Femur (tissue), 1 donor: Measurements from ENCODE around the gene GPRIN2.
"Not testable (repeated sequence)": the region's sequence is repeated elsewhere in the genome, so short reads cannot be mapped to it uniquely, and the experiment has no call there.

Experiments used
- DNase-seq: peaks from one replicate; pipeline ENCODE4 v3.0.0-alpha.2; 2017

Gene GPRIN2

GRCh38 chr10:46556515-46557318 is at the start of gene GPRIN2:
GPRIN2 (minus strand) TSS chr10:46556658; CDS start chr10:46550736, 5,922 bp downstream.
- peak; percentile 21 for DNase-seq

- DNase-seq = not testable (repeated sequence)
These were observed 44.1 kb upstream of the GPRIN2 start for GRCh38 chr10:46600516-46600915.

- DNase-seq = not testable (repeated sequence)
These were observed 41.3 kb upstream of the GPRIN2 start for GRCh38 chr10:46597616-46598246.

DNA sequence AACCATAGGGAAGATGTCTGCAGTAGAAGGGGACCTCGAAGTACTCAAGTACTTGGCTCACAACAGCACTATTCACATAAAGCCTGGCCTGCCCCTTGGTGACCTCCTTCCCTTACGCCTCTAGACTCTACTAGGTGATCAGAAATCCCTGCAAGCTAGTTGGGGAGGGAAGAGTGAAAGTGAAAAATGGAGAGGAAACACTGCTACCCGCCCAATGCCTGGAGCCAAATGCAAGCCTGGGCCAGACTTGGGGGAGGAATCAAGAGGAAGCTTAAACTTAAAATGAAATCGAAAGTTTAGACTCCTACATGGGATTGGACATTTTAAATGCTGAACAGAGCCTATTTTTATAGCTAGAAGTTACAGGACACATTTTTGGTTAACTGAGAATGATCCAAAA is 40.1 kb upstream of the GPRIN2 start:
- DNase-seq = peak; percentile 36

DNA sequence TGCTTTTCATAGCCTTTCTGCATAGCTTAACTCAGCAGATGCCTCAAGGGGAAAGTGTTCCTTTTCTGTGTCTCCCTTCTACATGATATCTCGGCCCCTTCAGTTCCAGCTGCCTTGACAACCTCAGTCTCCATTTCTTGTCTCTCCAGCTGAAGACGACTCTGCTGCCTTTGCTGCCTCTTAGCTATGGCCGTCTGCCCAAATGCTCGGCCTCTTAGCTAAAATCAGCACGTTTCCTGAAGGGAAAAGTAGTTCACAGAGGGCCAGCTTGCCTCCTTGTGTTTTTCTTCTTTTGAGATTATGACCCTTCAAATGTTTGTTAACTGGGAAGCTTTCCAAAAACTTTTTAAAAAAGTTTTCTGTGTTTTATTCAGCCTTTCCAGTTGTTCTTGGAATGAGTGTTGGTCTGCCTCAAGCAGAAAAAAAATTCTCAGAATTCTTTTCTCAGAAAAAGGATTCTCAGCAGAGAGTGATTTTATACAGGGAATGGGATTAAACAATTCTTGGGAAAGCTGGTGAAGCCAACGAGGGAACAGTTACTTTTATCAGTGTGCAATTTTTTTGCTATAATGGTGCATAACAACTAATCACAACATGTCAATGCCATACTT is 38.1 kb upstream of the GPRIN2 start:
- DNase-seq = not testable (repeated sequence)

DNA sequence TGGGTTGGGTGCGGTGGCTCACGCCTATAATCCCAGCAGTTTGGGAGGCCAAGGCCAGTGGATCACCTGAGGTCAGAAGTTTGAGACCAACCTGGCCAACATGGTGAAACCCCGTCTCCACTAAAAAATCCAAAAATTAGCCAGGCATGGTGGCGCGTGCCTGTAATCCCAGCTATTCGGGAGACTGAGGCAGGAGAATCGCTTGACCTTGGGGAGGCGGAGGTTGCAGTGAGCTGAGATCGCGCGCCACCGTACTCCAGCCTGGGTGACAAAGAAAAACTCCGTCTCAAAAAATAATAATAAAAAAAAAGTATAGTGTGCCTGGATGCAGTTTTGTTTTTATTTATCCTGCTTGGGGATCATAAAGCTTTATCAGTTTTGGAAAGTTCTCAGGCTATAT is 36.8 kb upstream of the GPRIN2 start:
- not testable (repeated sequence) for DNase-seq

GRCh38 chr10:46591053-46591452 is 34.6 kb upstream of the GPRIN2 start:
- DNase-seq = not testable (repeated sequence)

- DNase-seq = not testable (repeated sequence)
These were observed 33.1 kb upstream of the GPRIN2 start for GRCh38 chr10:46589589-46589988.

DNA sequence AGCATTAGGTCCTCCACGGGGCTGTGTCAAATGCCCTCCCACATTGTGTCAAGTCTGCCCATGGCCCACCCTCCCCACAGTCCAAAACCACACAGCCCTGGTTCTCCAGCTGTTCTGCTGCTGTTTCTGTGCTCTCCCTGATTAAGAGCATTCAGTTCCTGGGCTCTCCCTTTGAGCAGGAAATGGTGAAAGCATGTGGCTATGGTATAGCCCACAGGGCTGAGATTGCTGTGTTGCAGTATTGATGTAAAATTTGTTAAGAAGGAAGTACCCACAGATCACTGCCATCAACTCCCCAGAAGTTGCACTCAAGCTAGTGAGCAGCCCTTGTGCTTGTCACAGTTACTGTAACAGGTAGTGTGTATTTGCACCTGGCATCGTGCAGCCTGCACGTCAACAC is 31.8 kb upstream of the GPRIN2 start:
- DNase-seq = not testable (repeated sequence)

GRCh38 chr10:46587546-46587945 is 31.1 kb upstream of the GPRIN2 start:
- DNase-seq = not testable (repeated sequence)

DNA sequence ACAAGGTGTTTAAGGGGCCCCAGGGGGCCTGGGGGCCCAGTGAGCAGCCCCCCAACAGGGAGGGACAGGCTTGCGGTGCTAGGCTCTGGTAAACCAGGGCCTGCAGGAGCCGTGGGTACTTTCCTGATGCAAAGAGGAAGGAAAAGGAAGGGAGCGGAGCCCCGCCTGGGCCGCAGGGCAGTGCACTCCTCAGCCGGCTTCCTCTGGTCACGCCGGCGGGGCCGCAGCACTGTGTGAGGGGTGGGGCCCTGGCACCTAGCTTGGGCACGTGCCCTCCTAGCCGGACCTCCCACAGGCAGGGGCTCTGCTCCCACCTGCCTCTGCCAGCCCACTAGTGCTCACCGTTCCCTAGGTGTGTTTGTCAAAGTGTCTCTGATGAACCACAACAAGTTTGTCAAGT is 28.8 kb upstream of the GPRIN2 start:
- not testable (repeated sequence) for DNase-seq

GRCh38 chr10:46584196-46584595 is 27.7 kb upstream of the GPRIN2 start:
- DNase-seq = peak; percentile 11

GRCh38 chr10:46582568-46582967 is 26.1 kb upstream of the GPRIN2 start:
- not testable (repeated sequence) for DNase-seq

DNA sequence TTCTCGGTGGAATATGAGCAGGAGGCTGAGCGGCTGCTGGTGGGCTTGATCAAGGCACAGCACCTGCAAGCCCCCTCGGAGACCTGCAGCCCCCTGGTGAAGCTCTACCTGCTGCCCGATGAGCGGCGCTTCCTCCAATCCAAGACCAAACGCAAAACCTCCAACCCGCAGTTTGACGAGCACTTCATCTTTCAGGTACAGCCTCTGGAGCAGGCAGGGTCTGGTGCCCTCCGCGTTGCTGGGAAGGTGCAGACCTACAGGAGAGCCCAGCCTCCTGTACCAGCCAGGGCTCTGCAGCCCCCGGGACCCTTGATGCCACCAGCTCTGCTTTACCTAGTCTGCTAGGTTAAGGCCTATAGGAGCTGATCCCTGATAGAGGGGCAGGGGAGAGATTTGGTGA is 25.5 kb upstream of the GPRIN2 start:
- not testable (repeated sequence) for DNase-seq

DNA sequence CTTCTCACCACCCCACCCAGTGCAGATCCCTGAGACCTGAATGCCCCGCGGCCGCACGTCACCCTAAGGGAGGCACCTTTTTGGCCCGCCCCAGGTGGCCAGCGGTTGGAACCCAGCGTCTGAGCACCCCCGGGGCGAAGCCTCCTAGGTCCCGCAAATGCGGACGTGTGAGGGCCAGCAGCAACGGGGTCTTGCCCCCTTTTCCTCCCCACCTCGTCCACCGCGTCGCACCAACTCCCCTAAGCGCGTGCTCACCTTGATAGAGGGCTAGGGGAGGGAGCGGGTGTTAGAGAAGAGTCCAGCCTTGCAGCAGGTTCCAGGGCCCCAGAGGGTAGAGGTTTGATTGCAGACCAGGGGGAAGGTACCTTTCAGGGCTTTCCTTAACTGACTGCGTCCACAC is 22.9 kb upstream of the GPRIN2 start:
- not testable (repeated sequence) for DNase-seq

GRCh38 chr10:46578474-46579178 is 22.2 kb upstream of the GPRIN2 start, which contains the start of gene SYT15:
SYT15 (plus strand) TSS chr10:46579128; CDS start chr10:46579169, 41 bp downstream.
- DNase-seq = peak; percentile 4

GRCh38 chr10:46577624-46578473 is 21.4 kb upstream of the GPRIN2 start:
- peak; percentile 8 for DNase-seq

- DNase-seq = peak; percentile 9
These were observed 17.4 kb upstream of the GPRIN2 start for GRCh38 chr10:46573884-46574283.

GRCh38 chr10:46573314-46573713 is 16.9 kb upstream of the GPRIN2 start:
- peak; percentile 3 for DNase-seq

DNA sequence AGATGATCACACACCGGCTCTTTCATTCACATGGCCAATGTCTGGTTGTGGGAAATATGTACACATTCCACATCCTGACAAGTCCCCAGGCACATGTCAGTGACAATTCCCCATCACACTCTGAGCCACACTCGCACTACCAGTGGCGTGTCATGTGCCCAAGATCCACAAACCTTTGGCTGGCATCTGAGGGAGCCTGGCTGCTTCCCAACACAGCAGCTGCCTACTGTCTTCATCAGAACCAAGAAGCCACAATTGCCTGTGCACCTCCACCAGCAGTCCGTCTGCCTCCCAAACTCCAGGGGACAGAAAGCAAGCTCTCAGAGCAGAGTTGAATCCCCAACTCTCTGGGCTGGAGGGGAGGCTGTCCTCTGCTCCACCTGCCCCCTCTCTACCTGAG is 16.3 kb upstream of the GPRIN2 start:
- peak; percentile 33 for DNase-seq

DNA sequence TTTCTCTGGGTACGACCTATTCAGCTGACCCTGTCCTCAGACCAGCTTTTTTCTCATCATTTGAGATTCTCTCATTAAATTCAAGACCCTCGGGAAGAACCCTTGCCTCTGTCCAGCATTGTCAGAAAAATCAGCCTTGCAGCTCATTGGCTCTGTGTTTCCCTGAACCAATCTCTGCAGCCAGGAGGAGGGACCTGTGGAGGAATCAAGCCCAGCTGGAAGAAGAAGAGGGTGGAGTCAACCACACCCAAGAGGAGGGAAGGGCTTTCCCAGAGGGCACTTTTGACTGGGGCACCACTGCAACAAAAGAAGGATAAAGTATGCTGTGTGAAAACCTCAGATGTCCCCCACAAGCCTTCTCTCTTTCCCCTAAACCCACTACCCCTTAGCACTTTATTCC is 14.2 kb upstream of the GPRIN2 start:
- DNase-seq = not testable (repeated sequence)

- not testable (repeated sequence) for DNase-seq
These were observed 10.7 kb upstream of the GPRIN2 start for GRCh38 chr10:46567151-46567550.
